Activated CD8-positive, alpha-beta memory T cell treated with anti-CD3 and anti-CD28 coated beads, Interleukin-2, amount 50 U/mL, for 1 hour (primary cell): ENCODE measurements around the gene TMED1.

Experiments
- DNase-seq: peaks from one replicate; pipeline ENCODE4 v3.0.0-alpha.2; 2020; ENCODE audit errors: extremely low read depth

Gene TMED1

DNA sequence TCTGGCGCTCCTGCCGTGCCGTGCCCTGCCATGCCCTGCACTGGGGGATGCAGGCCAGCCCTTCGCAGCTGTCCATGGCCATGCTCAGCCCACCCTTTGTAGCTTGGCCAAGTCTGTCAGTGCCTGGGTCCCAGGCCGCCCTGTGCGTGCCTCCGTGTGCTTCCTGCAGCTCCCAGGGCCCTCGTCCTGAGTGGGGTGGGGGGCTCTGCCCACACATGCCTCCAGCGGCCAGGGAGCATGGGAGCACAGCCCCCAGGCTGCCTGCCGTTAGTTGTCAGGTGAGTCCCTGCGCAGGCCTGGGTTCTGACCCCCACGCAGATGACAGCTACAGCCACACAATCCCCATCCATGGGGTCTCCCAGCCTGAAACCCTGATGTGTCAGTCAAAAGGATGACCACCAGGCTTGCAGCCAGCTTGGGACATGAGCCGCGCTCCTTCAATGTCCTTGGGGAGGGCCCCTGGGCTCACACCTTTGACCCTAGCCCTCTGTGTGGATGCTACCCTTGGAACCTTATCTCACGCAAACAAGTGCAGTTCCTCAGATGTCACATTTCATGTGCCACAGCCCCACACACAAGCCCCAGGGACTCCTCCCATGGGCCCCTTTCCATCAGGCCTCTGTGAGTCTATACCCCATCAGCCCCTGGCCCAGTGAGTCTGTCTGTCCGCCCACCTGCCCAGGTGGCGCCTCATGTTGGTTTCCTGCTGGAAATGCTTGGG is 24.5 kb downstream of the TMED1 start:
- no peak for DNase-seq

GRCh38 chr19:10809651-10810285 is 26.2 kb downstream of the TMED1 start:
- no peak for DNase-seq

DNA sequence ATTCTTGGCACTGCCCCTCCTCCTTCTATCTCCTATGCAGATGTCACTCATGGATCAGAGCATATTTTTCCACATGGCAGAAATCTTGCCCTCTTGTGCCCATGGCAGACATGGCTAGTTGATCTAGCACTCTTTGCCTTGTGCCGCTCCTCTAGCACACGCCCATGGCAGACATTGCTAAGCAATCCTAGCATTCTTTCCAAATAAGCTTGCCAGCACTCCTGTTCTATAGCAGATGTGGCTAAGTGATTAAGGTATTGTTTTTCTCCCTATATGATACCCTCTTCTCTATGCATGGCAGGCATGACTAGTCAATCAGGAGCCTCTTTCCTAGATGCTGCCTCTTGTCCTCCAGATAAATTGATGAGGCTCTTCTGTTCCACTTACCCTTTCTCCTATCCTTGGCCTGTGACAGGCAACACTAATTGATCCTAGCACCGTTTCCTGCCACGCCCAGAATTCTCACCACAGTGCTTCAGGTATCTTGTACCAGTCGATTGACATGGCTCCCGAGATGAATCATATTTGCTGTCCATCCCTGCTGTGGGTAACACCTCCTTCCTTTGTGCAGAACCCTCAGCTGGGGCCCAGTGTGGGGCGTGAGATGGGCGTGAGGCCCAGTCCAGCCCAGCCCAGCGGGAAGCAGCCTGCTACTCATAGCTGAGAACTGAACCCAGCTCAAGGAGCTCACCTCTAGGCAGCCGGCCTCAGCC is 26.9 kb downstream of the TMED1 start:
- DNase-seq = no peak

GRCh38 chr19:10805758-10806247 is 30.2 kb downstream of the TMED1 start:
- DNase-seq = no peak

GRCh38 chr19:10805065-10805757 is 30.8 kb downstream of the TMED1 start:
- DNase-seq = no peak

DNA sequence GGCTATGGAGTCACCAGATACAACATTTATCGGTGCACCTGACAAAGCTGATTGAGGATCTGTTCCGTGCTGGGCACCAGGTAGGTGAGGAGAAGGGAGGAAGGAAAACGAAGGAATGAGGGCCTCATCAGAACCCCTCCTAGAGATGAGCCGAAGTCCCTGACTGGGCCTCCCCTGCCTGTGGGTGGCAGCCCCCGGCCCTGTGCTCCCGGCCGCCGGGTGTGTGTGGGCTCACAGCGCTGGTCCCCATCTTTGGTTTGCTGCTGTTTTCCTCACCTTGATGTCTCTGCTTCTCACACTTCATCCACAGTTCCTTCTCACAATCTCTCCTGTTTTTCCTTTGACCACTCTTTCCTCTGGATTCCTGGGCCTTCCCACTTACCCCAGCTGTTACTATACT is 32.8 kb downstream of the TMED1 start:
- no peak for DNase-seq

- no peak for DNase-seq
Observed at GRCh38 chr19:10802479-10802878, 33.5 kb downstream of the TMED1 start.

- no peak for DNase-seq
Observed at GRCh38 chr19:10800488-10800887, 35.5 kb downstream of the TMED1 start.

DNA sequence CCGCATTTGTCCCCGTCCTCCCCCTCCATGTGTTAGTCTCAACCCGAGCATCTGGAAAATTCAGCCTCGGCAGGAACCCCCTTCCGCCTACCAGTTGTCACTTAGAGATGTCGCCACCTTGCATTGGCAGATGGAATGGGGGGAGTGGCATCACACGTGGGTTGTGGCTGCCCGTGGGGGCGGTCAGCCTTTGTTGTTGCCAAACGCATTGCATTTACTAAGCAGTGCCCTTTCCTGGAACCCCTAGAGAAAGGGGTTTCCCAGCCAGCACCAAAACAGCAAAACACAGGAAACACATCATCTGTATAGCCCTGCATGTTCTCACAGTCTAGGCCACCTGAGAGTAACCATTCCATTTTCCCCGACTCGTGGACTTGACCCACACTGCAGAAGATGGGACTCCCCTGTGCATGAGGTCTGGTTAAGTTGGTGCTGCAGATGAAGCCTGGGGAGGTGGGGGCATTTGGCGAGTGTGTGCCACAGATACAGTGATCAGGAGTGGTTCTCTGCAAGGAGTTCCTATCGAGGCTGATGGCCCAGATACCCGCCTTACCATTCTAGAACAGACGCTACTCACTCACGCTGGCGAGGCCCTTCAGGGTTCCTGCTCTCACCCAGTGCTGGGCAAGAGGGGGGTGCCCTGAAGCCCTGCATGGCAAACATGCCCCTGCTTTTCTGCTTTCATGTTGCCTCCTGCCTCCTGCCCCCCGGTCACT is 38.3 kb downstream of the TMED1 start:
- peak; percentile 64 for DNase-seq

DNA sequence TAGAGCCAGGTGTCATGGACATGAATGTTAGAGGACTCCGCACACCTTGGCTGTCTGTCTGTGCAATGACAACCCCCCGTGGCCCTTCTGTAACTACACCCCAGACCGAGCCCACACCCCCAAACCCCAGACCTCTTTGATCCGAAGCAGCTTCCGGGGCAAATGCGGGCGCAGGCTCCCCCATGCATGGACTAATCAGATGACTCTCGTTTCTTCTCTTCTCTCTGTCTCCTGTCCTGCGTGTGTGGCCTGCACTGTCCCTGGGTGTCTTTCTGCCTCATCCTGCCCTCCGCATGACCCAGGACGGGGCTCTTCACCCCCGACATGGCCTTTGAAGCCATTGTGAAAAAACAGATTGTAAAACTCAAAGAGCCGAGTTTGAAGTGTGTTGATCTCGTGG is 38.9 kb downstream of the TMED1 start:
- DNase-seq = peak; percentile 16

- no peak for DNase-seq
Observed at GRCh38 chr19:10796653-10797052, 39.4 kb downstream of the TMED1 start.

GRCh38 chr19:10789866-10790265 is 46.1 kb downstream of the TMED1 start:
- DNase-seq = no peak

DNA sequence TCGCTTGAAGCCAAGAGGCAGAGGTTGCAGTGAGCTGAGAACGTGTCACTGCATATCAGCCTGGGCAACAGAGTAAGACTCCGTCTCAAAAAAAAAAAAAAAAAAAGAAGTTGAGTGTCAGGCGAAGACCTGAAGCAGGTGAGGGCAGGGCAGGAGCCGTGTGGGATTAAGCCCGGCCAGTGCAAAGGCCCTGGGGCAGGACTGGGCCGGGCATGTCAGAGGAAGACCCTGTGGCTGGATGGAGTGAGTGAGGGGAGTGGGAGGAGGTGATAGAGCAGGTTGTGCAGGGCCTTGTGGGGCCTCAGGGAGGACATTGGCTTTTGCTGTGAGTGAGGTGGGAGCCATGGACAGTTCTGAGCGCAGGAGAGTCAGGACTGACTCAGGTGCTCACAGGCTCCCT is 47.9 kb downstream of the TMED1 start:
- no peak for DNase-seq

DNA sequence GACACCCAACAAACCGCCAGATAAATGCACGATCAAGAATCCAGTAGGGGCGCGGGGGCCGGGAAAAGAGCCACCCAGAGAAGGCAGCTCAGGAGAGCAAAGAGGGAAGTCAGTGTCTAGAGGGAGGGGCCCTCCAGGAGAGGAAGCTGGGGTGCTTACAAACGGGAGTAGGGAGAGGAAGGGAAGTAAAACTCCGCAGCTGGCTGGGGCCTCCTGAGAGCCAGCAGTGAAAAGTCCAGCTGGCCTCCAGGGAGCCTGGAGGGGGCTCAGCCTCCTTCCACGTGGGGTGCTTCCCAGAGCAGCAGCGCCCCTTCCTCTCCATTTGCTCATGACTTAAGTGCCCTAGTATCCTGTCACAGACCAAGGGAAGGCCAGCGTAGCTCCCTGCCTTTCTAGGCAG is 51.8 kb downstream of the TMED1 start:
- no peak for DNase-seq

DNA sequence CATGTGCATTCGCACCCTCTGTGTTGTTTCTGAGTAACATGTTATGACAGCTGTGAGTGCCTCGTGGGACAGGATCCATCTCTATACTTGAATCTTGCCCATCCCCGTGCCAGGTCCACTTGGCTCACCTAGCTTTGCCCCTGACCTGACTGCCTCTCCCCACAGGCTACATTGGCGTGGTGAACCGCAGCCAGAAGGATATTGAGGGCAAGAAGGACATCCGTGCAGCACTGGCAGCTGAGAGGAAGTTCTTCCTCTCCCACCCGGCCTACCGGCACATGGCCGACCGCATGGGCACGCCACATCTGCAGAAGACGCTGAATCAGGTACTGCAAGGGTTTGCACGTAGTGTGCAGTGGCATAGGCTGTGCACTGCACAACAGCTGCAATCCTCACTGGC is 53.2 kb downstream of the TMED1 start:
- DNase-seq = no peak
